PC-3 (cell line): Measurements from ENCODE around the gene RBP3. TPM values are rescaled to one million over a fixed set of nuclear protein-coding genes. Genes with fewer than 3 reads are reported as not detected.
A peak's percentile ranks its signal among the peaks of the same experiment; 100 is the strongest.

ENCODE experiments used
- ATAC-seq: fragments of 200-7000 bp; cut with Tn5 transposase; 2 replicates; pipeline ENCODE4 v1.9.1; 2020; ENCODE audit warnings: mild to moderate bottlenecking, moderate library complexity
- BruUV-seq: library from RNA; stranded (reverse); fragments of 400-500 nt; replicated peaks from 2 replicates; lab custom pipeline; 2021; lab: Mats Ljungman, UMichigan
- CTCF ChIA-PET: fragments of 300-600 bp; sonication (Branson Sonifier 250); formaldehyde crosslinking; loops from one replicate; lab custom pipeline; 2022; ENCODE audit warnings: antibody characterized with exemption; lab: Charles Lee
- POLR2A ChIA-PET: fragments of 300-600 bp; sonication (Branson Sonifier 250); formaldehyde crosslinking; loops from one replicate; lab custom pipeline; 2022; ENCODE audit warnings: antibody characterized with exemption; ENCODE audit not compliant: unreplicated experiment; lab: Charles Lee
- DNase-seq: peaks from one replicate; pipeline ENCODE4 v3.0.0-alpha.2; 2015
- H2AFZ ChIP-seq: fragments of 300-600 bp; sonication (generic); 2 replicates; pipeline ENCODE4 v1.6.0; 2016; ENCODE audit warnings: antibody characterized with exemption, low read length
- H3F3A ChIP-seq: fragments of 300-600 bp; sonication (generic); one replicate; pipeline ENCODE4 v1.6.0; 2017; ENCODE audit warnings: antibody characterized with exemption, low read length, control low read depth, mild to moderate bottlenecking; ENCODE audit not compliant: unreplicated experiment
- H3K27ac ChIP-seq: fragments of 300-600 bp; sonication (generic); 2 replicates; pipeline ENCODE4 v1.5.1; 2016; ENCODE audit warnings: mild to moderate bottlenecking, low read length
- H3K27me3 ChIP-seq: fragments of 300-600 bp; sonication (generic); 2 replicates; pipeline ENCODE4 v1.6.1; 2016; ENCODE audit warnings: low read length, mixed read lengths
- H3K36me3 ChIP-seq: fragments of 300-600 bp; sonication (generic); 2 replicates; pipeline ENCODE4 v1.6.1; 2016; ENCODE audit warnings: low read depth, mixed run types, low read length, mixed read lengths
- H3K4me1 ChIP-seq: fragments of 300-600 bp; sonication (generic); 2 replicates; pipeline ENCODE4 v1.5.1; 2016; ENCODE audit warnings: low read length; ENCODE audit not compliant: insufficient read depth
- H3K4me2 ChIP-seq: fragments of 300-600 bp; sonication (generic); 2 replicates; pipeline ENCODE4 v1.6.0; 2016; ENCODE audit warnings: low read length
- H3K4me3 ChIP-seq: fragments of 300-600 bp; sonication (generic); 2 replicates; pipeline ENCODE4 v1.5.1; 2016; ENCODE audit warnings: mild to moderate bottlenecking, low read length, mixed read lengths
- H3K79me2 ChIP-seq: fragments of 300-600 bp; sonication (generic); 2 replicates; pipeline ENCODE4 v1.6.1; 2017; ENCODE audit warnings: low read length, mixed read lengths
- H3K9ac ChIP-seq: fragments of 300-600 bp; sonication (generic); 2 replicates; pipeline ENCODE4 v1.6.0; 2016; ENCODE audit warnings: mild to moderate bottlenecking, low read length
- H3K9me2 ChIP-seq: fragments of 300-600 bp; sonication (generic); replicated peaks from 2 replicates; pipeline ENCODE4 v1.6.1; 2016; ENCODE audit warnings: mixed run types, low read length, mixed read lengths
- H3K9me3 ChIP-seq: fragments of 300-600 bp; sonication (generic); 2 replicates; pipeline ENCODE4 v1.6.1; 2016; ENCODE audit warnings: low read length, mixed read lengths
- H4K20me1 ChIP-seq: fragments of 300-600 bp; sonication (generic); 2 replicates; pipeline ENCODE4 v1.6.1; 2016; ENCODE audit warnings: low read length, mixed read lengths
- EZH2 ChIP-seq: fragments of 300-600 bp; sonication (generic); IDR thresholded peaks from one replicate; pipeline ENCODE4 v1.6.1; 2017; ENCODE audit warnings: antibody characterized with exemption, mild to moderate bottlenecking, low read length; ENCODE audit not compliant: unreplicated experiment
- EZH2phosphoT487 ChIP-seq: fragments of 300-600 bp; sonication (generic); IDR thresholded peaks from 2 replicates; pipeline ENCODE4 v1.6.1; 2018; ENCODE audit warnings: mild to moderate bottlenecking, antibody characterized with exemption, low read length, borderline replicate concordance
- intact Hi-C: fragments of 100-400 bp; cut with micrococcal nuclease; formaldehyde crosslinking; loops from 2 replicates; pipeline ENCODE4 v1.9.0; 2023
- total RNA-seq: library from RNA; depleted of rRNA; stranded (reverse); fragments of >200 nt; gene quantifications from 2 replicates; pipeline ENCODE4 v1.2.3, GENCODE V29; 2014
- TF ChIP-seq, protein P1 (sequence below): fragments of 300-600 bp; sonication (generic); conservative IDR thresholded peaks from 2 replicates; pipeline ENCODE4 v1.5.1; 2017; ENCODE audit warnings: antibody characterized with exemption, low read depth, mild to moderate bottlenecking, low read length

RBP3 gene
- total RNA-seq, 1 experiment from 2014 or later, result not detected

GRCh38 chr10:47360419-47361040 lies 12.4 kb downstream of the RBP3 start:
- POLR2A ChIA-PET, result no interaction called here
- ATAC-seq, result no peak
- Histone ChIP-seq H3K36me3 (no peaks in the 10 kb centered on the region), H4K20me1 (no peaks in the 10 kb centered on the region), H3K27me3 (no peaks in the 10 kb centered on the region), H3F3A (no peaks in the 10 kb centered on the region), H2AFZ (no peak overlapping the region), H3K4me1 (0 out of 2 replicates have a peak, but pooled peaks cover 4% of the 10 kb centered on the region), H3K4me3 (no peak overlapping the region), H3K79me2 (no peaks in the 10 kb centered on the region), H3K27ac (no peak overlapping the region), H3K9me2 (no peaks in the 10 kb centered on the region), H3K9ac (no peak overlapping the region), H3K4me2 (no peak overlapping the region), H3K9me3 (no peaks in the 10 kb centered on the region)
- DNase-seq, result no peak
- BruUV-seq, result no TSS peak
- TF ChIP-seq EZH2 (no peak), EZH2phosphoT487 (no peak)
- TF ChIP-seq, protein P1, sequence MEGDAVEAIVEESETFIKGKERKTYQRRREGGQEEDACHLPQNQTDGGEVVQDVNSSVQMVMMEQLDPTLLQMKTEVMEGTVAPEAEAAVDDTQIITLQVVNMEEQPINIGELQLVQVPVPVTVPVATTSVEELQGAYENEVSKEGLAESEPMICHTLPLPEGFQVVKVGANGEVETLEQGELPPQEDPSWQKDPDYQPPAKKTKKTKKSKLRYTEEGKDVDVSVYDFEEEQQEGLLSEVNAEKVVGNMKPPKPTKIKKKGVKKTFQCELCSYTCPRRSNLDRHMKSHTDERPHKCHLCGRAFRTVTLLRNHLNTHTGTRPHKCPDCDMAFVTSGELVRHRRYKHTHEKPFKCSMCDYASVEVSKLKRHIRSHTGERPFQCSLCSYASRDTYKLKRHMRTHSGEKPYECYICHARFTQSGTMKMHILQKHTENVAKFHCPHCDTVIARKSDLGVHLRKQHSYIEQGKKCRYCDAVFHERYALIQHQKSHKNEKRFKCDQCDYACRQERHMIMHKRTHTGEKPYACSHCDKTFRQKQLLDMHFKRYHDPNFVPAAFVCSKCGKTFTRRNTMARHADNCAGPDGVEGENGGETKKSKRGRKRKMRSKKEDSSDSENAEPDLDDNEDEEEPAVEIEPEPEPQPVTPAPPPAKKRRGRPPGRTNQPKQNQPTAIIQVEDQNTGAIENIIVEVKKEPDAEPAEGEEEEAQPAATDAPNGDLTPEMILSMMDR, result no peak
- intact Hi-C loops, result loop anchor here (10.0 kb wide), 1 partner anchor 74 kb away; no protein-coding TSS in a partner anchor
- CTCF ChIA-PET, result no interaction called here

DNA sequence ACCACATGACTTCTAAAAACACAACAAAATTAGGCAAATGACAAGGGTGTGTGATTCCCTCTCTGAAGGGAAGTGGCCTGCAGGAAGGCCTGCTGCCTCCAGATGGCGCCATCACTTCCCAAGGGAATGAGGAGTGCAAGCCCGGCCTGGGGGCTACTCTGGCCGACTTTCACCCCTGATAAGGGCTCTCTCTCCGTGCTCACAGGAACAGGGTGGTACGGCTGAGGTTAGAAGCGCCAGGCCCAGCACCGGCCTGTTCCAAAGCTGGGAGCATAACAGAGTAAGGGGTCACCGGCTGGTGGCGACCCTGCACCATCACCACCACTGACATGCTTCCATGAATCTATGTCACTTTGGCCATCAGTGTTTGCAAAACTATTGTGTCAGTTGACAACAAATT lies 13.1 kb downstream of the RBP3 start:
- DNase-seq (peak; percentile 56), ATAC-seq (peak; percentile 50)
- ChIA-PET POLR2A (no interaction called here), CTCF (no interaction called here)
- no peak overlapping the region for H3K9ac ChIP-seq
- BruUV-seq, result no TSS peak
- 0 out of 2 replicates have a peak, but pooled peaks cover 4% of the 10 kb centered on the region for H3K4me1 ChIP-seq
- no peaks in the 10 kb centered on the region for H4K20me1 ChIP-seq
- no peaks in the 10 kb centered on the region for H3K27me3 ChIP-seq
- H3K27ac ChIP-seq, result no peak overlapping the region
- H3K9me2 ChIP-seq, result no peaks in the 10 kb centered on the region
- H2AFZ ChIP-seq, result no peak overlapping the region
- H3K4me3 ChIP-seq, result no peak overlapping the region
- no peaks in the 10 kb centered on the region for H3K79me2 ChIP-seq
- no peak overlapping the region for H3K4me2 ChIP-seq
- no peaks in the 10 kb centered on the region for H3K36me3 ChIP-seq
- H3F3A ChIP-seq, result no peaks in the 10 kb centered on the region
- TF ChIP-seq EZH2phosphoT487, result no peak
- TF ChIP-seq, protein P1, result peak; percentile 80
- no peaks in the 10 kb centered on the region for H3K9me3 ChIP-seq
- intact Hi-C loops, result loop anchor here (10.0 kb wide), 1 partner anchor 74 kb away; no protein-coding TSS in a partner anchor

DNA sequence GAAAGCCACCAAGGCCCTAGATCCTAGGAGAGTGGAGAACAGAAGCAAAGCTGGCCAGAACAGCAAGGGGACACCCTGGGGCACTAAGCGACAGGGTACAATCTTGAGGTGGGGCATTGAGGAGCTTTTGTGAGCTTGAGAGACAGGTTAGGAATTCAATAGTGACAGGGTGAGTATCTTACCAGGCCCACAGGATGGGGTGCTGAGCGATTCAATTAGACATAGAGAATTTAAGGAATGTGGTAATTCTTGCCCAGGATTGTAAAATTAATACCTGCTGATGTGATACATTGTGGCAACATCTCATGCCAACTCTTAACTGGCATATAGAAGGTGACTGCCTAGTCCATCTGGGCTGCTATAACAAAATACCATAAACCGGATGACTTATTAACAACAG lies 14.0 kb downstream of the RBP3 start:
- Histone ChIP-seq H3K36me3 (no peaks in the 10 kb centered on the region), H3K9me2 (no peaks in the 10 kb centered on the region), H3K9me3 (no peaks in the 10 kb centered on the region), H3K4me1 (0 out of 2 replicates have a peak, but pooled peaks cover 4% of the 10 kb centered on the region), H3F3A (no peaks in the 10 kb centered on the region), H4K20me1 (no peaks in the 10 kb centered on the region), H3K4me3 (no peak overlapping the region), H3K79me2 (no peaks in the 10 kb centered on the region), H3K27me3 (no peaks in the 10 kb centered on the region), H3K9ac (no peak overlapping the region), H3K27ac (no peak overlapping the region), H2AFZ (no peak overlapping the region), H3K4me2 (no peak overlapping the region)
- intact Hi-C loops, result loop anchor here (10.0 kb wide), 1 partner anchor 73 kb away; no protein-coding TSS in a partner anchor
- TF ChIP-seq EZH2phosphoT487 (no peak), EZH2 (no peak)
- TF ChIP-seq, protein P1, result no peak
- ATAC-seq (no peak), DNase-seq (peak; percentile 23)
- ChIA-PET CTCF (no interaction called here), POLR2A (no interaction called here)
- BruUV-seq, result no TSS peak
